ENCODE data around the gene KLF3. TPM values are rescaled to one million over a fixed set of nuclear protein-coding genes. Genes with fewer than 3 reads are reported as not detected.

Gene KLF3
- total RNA-seq, 4 donors from 2014 or later, result 131 to 224 (median 142) TPM

- intact Hi-C loops (cut with DNase I; ENCODE audit: low total_unique reads), result no loop called here
- no peak overlapping the region for H3K4me3 ChIP-seq (ENCODE audit: low read depth, poor library complexity, severe bottlenecking)
- 39 to 55% methylated on average over 4 of the region's 4 CpGs for WGBS, 2 donors
- no peak for DNase-seq (ENCODE audit: low spot score in 2 of 2)
- TF ChIP-seq CTCF (IDR thresholded peaks at IDR 0.05) (no peak), POLR2A (IDR thresholded peaks at IDR 0.05) (no peak)
Observed at GRCh38 chr4:38715050-38715449, 51.1 kb downstream of the KLF3 start.

GRCh38 chr4:38716256-38716655 lies 52.3 kb downstream of the KLF3 start:
- 53 to 61% methylated on average over 3 of the region's 3 CpGs for WGBS, 2 donors
- TF ChIP-seq CTCF (IDR thresholded peaks at IDR 0.05) (no peak), POLR2A (IDR thresholded peaks at IDR 0.05) (no peak)
- no peak for DNase-seq (ENCODE audit: low spot score in 2 of 2)
- intact Hi-C loops (cut with DNase I; ENCODE audit: low total_unique reads), result no loop called here
- no peak overlapping the region for H3K4me3 ChIP-seq (ENCODE audit: low read depth, poor library complexity, severe bottlenecking)

- 32 to 38% methylated on average over 5 of the region's 5 CpGs for WGBS, 2 donors
- no peak overlapping the region for H3K4me3 ChIP-seq (ENCODE audit: low read depth, poor library complexity, severe bottlenecking)
- TF ChIP-seq POLR2A (IDR thresholded peaks at IDR 0.05), result no peak
- no peak for TF ChIP-seq CTCF (IDR thresholded peaks at IDR 0.05)
- intact Hi-C loops (cut with DNase I; ENCODE audit: low total_unique reads), result no loop called here
- no peak for DNase-seq (ENCODE audit: low spot score in 2 of 2)
Observed at GRCh38 chr4:38717604-38718003, 53.6 kb downstream of the KLF3 start.

GRCh38 chr4:38723114-38723513 lies 59.1 kb downstream of the KLF3 start:
- WGBS, 2 donors, result 54 to 78% methylated on average over 4 of the region's 4 CpGs
- no peak for TF ChIP-seq POLR2A (IDR thresholded peaks at IDR 0.05)
- TF ChIP-seq CTCF (IDR thresholded peaks at IDR 0.05), result no peak
- H3K4me3 ChIP-seq (ENCODE audit: low read depth, poor library complexity, severe bottlenecking), result no peak overlapping the region
- DNase-seq (ENCODE audit: low spot score in 2 of 2), result no peak
- intact Hi-C loops (cut with DNase I; ENCODE audit: low total_unique reads), result no loop called here

- no peak for TF ChIP-seq CTCF (IDR thresholded peaks at IDR 0.05)
- no peak for TF ChIP-seq POLR2A (IDR thresholded peaks at IDR 0.05)
- intact Hi-C loops (cut with DNase I; ENCODE audit: low total_unique reads), result no loop called here
- no peak overlapping the region for H3K4me3 ChIP-seq (ENCODE audit: low read depth, poor library complexity, severe bottlenecking)
- 63 to 67% methylated on average over 7 of the region's 7 CpGs for WGBS, 2 donors
- DNase-seq (ENCODE audit: low spot score in 2 of 2), result no peak
Observed at GRCh38 chr4:38723726-38724474, 59.9 kb downstream of the KLF3 start.

- TF ChIP-seq CTCF (IDR thresholded peaks at IDR 0.05) (no peak), POLR2A (IDR thresholded peaks at IDR 0.05) (no peak)
- no peak overlapping the region for H3K4me3 ChIP-seq (ENCODE audit: low read depth, poor library complexity, severe bottlenecking)
- no peak for DNase-seq (ENCODE audit: low spot score in 2 of 2)
- 82 to 83% methylated on average over 3 of the region's 3 CpGs for WGBS, 2 donors
- intact Hi-C loops (cut with DNase I; ENCODE audit: low total_unique reads), result no loop called here
Observed at GRCh38 chr4:38724475-38724808, 60.4 kb downstream of the KLF3 start.
